Activated naive CD4-positive, alpha-beta T cell treated with anti-CD3 and anti-CD28 coated beads, Interleukin-2, amount 50 U/mL, for 24 hours (primary cell): Measurements from ENCODE around the gene PDAP1.

Experiments used
- H3K27ac Mint-ChIP-seq: one replicate; pipeline ENCODE4 v1.8.0; 2021; ENCODE audit warnings: mild to moderate bottlenecking, mixed read lengths
- H3K27me3 Mint-ChIP-seq: one replicate; pipeline ENCODE4 v1.8.0; 2021; ENCODE audit warnings: mixed read lengths
- H3K36me3 Mint-ChIP-seq: one replicate; pipeline ENCODE4 v1.8.0; 2021; ENCODE audit warnings: mixed read lengths
- H3K4me1 Mint-ChIP-seq: one replicate; pipeline ENCODE4 v1.8.0; 2021; ENCODE audit warnings: mixed read lengths
- H3K4me3 Mint-ChIP-seq: one replicate; pipeline ENCODE4 v1.8.0; 2021; ENCODE audit warnings: mild to moderate bottlenecking, mixed read lengths
- H3K9me3 Mint-ChIP-seq: one replicate; pipeline ENCODE4 v1.8.0; 2021; ENCODE audit warnings: mixed read lengths

The PDAP1 gene

GRCh38 chr7:99379043-99379577 lies 29.3 kb downstream of the PDAP1 start:
- H3K4me3 Mint-ChIP-seq = peak overlapping the region; percentile 77
- H3K27ac Mint-ChIP-seq = peak overlapping the region; percentile 92
- no peaks in the 10 kb centered on the region for H3K9me3 Mint-ChIP-seq
- H3K4me1 Mint-ChIP-seq = peaks cover 56% of the 10 kb centered on the region
- peaks cover 7% of the 10 kb centered on the region for H3K36me3 Mint-ChIP-seq
- no peaks in the 10 kb centered on the region for H3K27me3 Mint-ChIP-seq

DNA sequence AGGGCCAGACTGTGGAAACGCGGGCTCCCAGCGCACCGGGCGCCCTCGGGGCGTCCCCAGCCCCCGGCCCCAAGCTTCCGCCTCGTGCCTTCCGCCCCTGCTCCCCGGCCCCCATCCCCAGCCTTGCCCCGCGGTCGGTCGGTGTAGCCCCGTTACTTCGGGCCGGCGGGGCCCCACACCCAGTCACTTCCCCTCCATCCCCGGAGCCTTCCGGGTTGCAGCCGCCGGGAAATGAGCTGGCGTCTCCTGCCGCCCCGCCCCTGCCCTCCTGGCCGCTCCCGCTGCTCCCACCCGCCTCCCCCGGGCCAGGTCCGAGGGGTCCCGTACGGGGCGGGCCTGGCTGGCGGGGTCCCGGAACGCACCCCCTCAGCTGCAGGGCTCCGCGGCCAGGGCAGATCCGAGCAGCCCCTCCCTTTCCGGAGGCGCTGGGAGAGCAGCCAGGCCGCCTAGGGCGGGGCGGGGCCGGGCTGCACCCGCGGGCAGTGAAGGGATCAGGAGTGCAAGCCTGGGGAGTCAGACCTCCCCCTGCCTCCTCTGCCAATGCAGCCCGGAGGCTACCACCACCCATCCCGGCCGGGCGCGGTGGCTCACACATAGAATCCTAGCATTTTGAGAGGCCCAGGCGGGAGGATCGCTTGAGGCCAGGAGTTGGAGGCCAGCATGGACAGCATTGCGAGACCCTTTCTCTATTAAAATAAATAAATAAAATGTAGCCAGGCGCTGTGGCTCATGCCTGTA lies 33.2 kb downstream of the PDAP1 start:
- Mint-ChIP-seq H3K27me3 (no peaks in the 10 kb centered on the region), H3K9me3 (no peaks in the 10 kb centered on the region), H3K4me1 (peaks cover 41% of the 10 kb centered on the region), H3K27ac (no peak overlapping the region), H3K4me3 (peak overlapping the region; percentile 76), H3K36me3 (peaks cover 5% of the 10 kb centered on the region)

DNA sequence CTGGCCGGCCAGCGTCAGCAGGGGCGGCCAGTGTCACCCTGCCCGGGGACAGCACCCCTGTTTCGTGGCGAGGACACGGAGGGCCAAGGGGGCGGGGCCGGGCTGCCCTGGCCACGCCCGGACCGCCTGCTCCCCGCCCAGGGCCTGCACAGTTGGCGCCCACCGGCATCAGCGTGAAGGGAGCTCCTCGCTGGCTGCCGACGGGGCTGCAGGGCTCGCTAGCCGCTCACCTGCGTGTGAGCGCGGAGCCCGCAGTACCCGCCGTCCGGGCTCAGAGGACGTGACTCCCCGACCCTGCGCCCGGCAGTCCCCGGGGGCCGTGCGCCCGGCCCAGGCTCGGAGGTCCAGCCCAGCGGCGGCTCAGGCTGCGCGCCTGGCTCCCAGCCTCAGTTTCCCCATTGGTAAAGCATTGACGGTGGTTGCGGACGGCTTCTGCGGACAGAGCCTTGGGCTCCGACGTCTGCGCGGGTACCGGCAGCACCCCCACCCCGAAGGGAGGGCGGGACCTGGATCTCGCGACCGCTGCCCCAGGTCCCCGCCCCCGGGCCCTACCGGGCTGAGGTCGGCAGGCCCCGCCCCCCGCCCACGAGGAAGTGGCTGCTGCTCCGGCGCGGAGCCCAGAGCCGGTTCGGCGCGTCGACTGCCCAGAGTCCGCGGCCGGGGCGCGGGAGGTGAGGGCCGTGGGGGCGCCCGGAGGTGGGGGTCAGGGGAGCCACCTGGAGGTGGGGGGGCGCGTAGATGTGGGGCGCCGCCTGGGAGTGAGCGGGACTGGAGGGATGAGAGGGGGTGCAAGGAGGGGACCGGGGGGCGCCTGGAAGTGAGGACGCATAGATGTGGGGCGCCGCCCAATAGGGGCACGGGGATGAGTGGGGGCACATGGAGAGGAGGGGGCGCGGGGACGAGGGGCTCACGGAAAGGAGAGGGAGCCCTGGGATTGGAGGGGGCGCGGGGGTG lies 34.0 kb downstream of the PDAP1 start, which contains the start of gene ARPC1B:
TSS of gene ARPC1B (plus strand) at position 620 of the 954 bp plus-strand sequence. CDS start 10,985 bp downstream, outside the sequence.
- H3K27ac Mint-ChIP-seq = peak within 1 kb of the TSS; percentile 83
- peak within 1 kb of the TSS; percentile 84 for H3K4me3 Mint-ChIP-seq
- H3K27me3 Mint-ChIP-seq = no peaks in the 10 kb centered on the region
- H3K9me3 Mint-ChIP-seq = no peaks in the 10 kb centered on the region
- peaks cover 5% of the 10 kb centered on the region for H3K36me3 Mint-ChIP-seq
- H3K4me1 Mint-ChIP-seq = peaks cover 33% of the 10 kb centered on the region

GRCh38 chr7:99373091-99374066 lies 35.0 kb downstream of the PDAP1 start:
- peak overlapping the region; percentile 83 for H3K27ac Mint-ChIP-seq
- peak overlapping the region; percentile 84 for H3K4me3 Mint-ChIP-seq
- H3K9me3 Mint-ChIP-seq = no peaks in the 10 kb centered on the region
- peaks cover 27% of the 10 kb centered on the region for H3K4me1 Mint-ChIP-seq
- H3K27me3 Mint-ChIP-seq = no peaks in the 10 kb centered on the region
- H3K36me3 Mint-ChIP-seq = peaks cover 2% of the 10 kb centered on the region

DNA sequence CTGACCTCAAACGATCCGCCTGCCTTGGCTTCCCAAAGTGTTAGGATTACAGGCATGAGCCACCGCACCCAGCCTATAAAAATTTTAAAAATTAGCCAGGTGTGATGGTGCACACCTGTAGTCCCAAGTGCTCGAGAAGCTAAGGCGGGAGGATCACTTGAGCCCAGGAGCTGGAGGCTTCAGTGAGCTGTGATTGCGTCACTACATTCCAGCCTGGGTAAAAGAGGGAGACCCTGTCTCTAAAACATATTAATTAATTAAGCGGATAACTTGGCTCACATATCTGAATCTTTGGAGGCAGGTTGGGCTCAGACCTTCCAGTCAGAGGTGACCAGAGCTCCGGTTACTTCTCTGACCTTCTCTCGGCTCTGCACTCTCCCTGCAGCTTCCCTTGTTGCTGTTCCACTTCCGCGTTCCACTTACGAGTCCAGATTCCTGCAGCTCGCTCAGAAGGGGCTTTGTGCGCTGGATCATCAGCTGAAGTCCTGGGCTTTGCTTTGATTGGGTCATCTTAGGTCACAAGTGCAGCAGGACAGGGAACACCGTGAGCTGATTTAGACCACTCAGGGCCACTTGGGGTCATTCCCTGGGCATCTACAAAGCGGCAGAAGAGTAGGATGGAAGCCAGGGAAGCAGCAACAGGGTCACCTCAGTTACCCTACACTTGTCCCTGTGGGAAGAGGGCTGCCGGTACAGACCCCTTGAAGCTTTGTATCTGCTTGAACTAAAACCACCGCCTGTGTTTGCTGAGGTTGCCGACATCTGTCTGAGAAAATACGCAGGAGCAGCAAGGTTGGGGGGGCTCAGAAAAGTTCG lies 35.9 kb downstream of the PDAP1 start:
- no peaks in the 10 kb centered on the region for H3K9me3 Mint-ChIP-seq
- H3K27me3 Mint-ChIP-seq = no peaks in the 10 kb centered on the region
- no peaks in the 10 kb centered on the region for H3K36me3 Mint-ChIP-seq
- peak overlapping the region; percentile 76 for H3K4me3 Mint-ChIP-seq
- peak overlapping the region; percentile 38 for H3K27ac Mint-ChIP-seq
- peaks cover 21% of the 10 kb centered on the region for H3K4me1 Mint-ChIP-seq

GRCh38 chr7:99371376-99371920 lies 36.9 kb downstream of the PDAP1 start:
- no peaks in the 10 kb centered on the region for H3K27me3 Mint-ChIP-seq
- peaks cover 13% of the 10 kb centered on the region for H3K4me1 Mint-ChIP-seq
- H3K27ac Mint-ChIP-seq = no peak overlapping the region
- no peaks in the 10 kb centered on the region for H3K9me3 Mint-ChIP-seq
- H3K36me3 Mint-ChIP-seq = no peaks in the 10 kb centered on the region
- no peak overlapping the region for H3K4me3 Mint-ChIP-seq

DNA sequence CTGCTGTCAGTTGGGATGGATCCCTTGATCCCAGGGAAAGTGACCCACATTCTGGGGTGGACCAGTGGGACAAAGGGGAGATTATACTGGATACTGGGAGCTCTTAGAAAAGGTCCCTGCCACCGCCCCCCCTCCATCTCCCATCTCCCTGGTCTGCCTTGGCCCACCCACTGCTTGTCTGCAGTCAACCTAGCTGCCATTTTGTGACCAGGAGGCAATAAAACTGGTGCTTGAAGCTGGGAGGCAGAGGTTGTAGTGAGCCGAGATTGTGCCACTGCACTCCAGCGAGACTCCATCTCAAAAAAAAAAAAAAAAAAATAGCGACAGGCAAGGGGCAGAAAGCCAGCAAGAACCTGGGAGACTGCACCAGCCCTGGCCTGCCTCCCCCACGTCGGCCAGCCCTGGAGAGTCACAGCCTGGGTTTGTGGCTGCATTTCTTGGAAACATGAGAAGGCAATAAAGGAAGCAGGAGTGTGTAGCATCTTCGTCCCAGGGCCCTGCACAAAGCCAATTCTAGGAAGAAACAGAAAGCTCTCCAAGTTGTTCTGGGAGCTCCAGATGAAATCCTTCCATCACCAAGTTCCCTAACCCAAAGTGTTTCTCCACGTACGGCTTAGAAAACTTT lies 38.5 kb downstream of the PDAP1 start:
- Mint-ChIP-seq H3K27ac (no peak overlapping the region), H3K27me3 (no peaks in the 10 kb centered on the region), H3K4me3 (no peak overlapping the region), H3K9me3 (no peaks in the 10 kb centered on the region), H3K36me3 (peaks cover 1% of the 10 kb centered on the region), H3K4me1 (peaks cover 8% of the 10 kb centered on the region)

- Mint-ChIP-seq H3K27me3 (no peaks in the 10 kb centered on the region), H3K36me3 (peaks cover 1% of the 10 kb centered on the region), H3K4me1 (peaks cover 8% of the 10 kb centered on the region), H3K9me3 (no peaks in the 10 kb centered on the region), H3K27ac (no peak overlapping the region), H3K4me3 (no peak overlapping the region)
These were observed 39.5 kb downstream of the PDAP1 start for GRCh38 chr7:99368750-99369389.

GRCh38 chr7:99366646-99367045 lies 41.8 kb downstream of the PDAP1 start:
- Mint-ChIP-seq H3K9me3 (no peaks in the 10 kb centered on the region), H3K4me1 (no peaks in the 10 kb centered on the region), H3K4me3 (no peak overlapping the region), H3K27ac (no peak overlapping the region), H3K36me3 (peaks cover 1% of the 10 kb centered on the region), H3K27me3 (no peaks in the 10 kb centered on the region)

GRCh38 chr7:99365318-99366141 lies 42.9 kb downstream of the PDAP1 start:
- no peak overlapping the region for H3K4me3 Mint-ChIP-seq
- H3K27ac Mint-ChIP-seq = no peak overlapping the region

GRCh38 chr7:99363286-99363685 lies 45.1 kb downstream of the PDAP1 start:
- H3K36me3 Mint-ChIP-seq = peaks cover 3% of the 10 kb centered on the region

More at GRCh38 chr7:99365318-99366141, 42.9 kb downstream of the PDAP1 start:
- no peaks in the 10 kb centered on the region for H3K27me3 Mint-ChIP-seq
- H3K4me1 Mint-ChIP-seq = no peaks in the 10 kb centered on the region
- peaks cover 3% of the 10 kb centered on the region for H3K36me3 Mint-ChIP-seq
- no peaks in the 10 kb centered on the region for H3K9me3 Mint-ChIP-seq

DNA sequence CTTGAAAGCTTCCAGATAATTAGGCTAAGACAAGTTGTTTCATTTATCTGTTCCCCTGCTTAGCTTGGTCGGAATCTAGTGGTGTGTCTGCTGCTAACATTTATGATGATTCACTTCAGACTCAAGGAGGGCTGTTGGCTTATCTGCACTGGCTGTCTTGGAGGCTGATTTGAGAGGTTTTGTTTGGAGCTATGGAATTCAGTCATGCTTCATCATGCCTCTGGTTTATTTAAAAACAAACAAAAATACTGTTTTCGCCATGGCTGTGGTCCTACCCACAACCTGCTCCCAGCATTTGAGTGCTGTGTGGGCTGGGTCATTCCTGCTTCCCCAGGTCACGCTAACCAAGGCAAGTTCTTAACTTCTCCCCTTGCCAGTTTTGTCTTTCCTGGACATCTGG lies 45.6 kb downstream of the PDAP1 start:
- peaks cover 3% of the 10 kb centered on the region for H3K36me3 Mint-ChIP-seq
- H3K4me3 Mint-ChIP-seq = no peak overlapping the region
- no peaks in the 10 kb centered on the region for H3K27me3 Mint-ChIP-seq
- H3K4me1 Mint-ChIP-seq = no peaks in the 10 kb centered on the region
- no peak overlapping the region for H3K27ac Mint-ChIP-seq
- no peaks in the 10 kb centered on the region for H3K9me3 Mint-ChIP-seq

More at GRCh38 chr7:99363286-99363685, 45.1 kb downstream of the PDAP1 start:
- H3K27me3 Mint-ChIP-seq = no peaks in the 10 kb centered on the region
- H3K9me3 Mint-ChIP-seq = no peaks in the 10 kb centered on the region
- H3K27ac Mint-ChIP-seq = no peak overlapping the region
- H3K4me3 Mint-ChIP-seq = no peak overlapping the region
- H3K4me1 Mint-ChIP-seq = no peaks in the 10 kb centered on the region
